Subcutaneous adipose tissue (tissue), 4 donors: ENCODE data around the gene APOBR. TPM values are rescaled to one million over a fixed set of nuclear protein-coding genes. Genes with fewer than 3 reads are reported as not detected.

ENCODE experiments used
- CTCF ChIP-seq: fragments of 450-650 bp; IDR thresholded peaks from one replicate; pipeline ENCODE4 v1.5.1; 2016; ENCODE audit warnings: low read depth, mild to moderate bottlenecking, control low read depth, antibody characterized with exemption, moderate library complexity
- total RNA-seq, 4 donors: library from RNA; depleted of rRNA; stranded (reverse); fragments of >200 nt; gene quantifications; one replicate each; pipeline ENCODE4 v1.1.0, GENCODE V29; 2016

APOBR gene
- total RNA-seq, 4 donors from 2014 or later, result 1.6 to 8.7 (median 2.8) TPM

GRCh38 chr16:28503470-28504259 is 9.2 kb downstream of the APOBR start:
- TF ChIP-seq CTCF, result no peak

GRCh38 chr16:28504707-28505404 is 10.4 kb downstream of the APOBR start:
- TF ChIP-seq CTCF, result no peak

- TF ChIP-seq CTCF, result no peak
Measured at GRCh38 chr16:28505489-28506137, 11.2 kb downstream of the APOBR start.

GRCh38 chr16:28511031-28511430 is 16.6 kb downstream of the APOBR start:
- no peak for TF ChIP-seq CTCF

- no peak for TF ChIP-seq CTCF
Measured at GRCh38 chr16:28511801-28512789, 17.7 kb downstream of the APOBR start.

- TF ChIP-seq CTCF, result no peak
Measured at GRCh38 chr16:28513484-28514181, 19.2 kb downstream of the APOBR start.
